H1 (cell line): Measurements from ENCODE around the gene OTUB1. TPM values are rescaled to one million over a fixed set of nuclear protein-coding genes. Genes with fewer than 3 reads are reported as not detected.

Experiments used
- ATF3 ChIP-seq: IDR thresholded peaks from 2 replicates; pipeline ENCODE4 v1.6.1; 2011; ENCODE audit warnings: low read depth, mild to moderate bottlenecking, low read length; ENCODE audit not compliant: insufficient read depth
- BACH1 ChIP-seq: IDR thresholded peaks from 2 replicates; pipeline ENCODE4 v1.6.1; 2012; ENCODE audit warnings: low read length, improper control_type of control experiment
- POU5F1 ChIP-seq: IDR thresholded peaks from 2 replicates; pipeline ENCODE4 v1.6.1; 2011; ENCODE audit warnings: low read depth, mild to moderate bottlenecking, low read length, moderate library complexity
- SIRT6 ChIP-seq: IDR thresholded peaks from one replicate; pipeline ENCODE4 v1.7.1; 2012; ENCODE audit warnings: low read length, inconsistent platforms
- SP2 ChIP-seq: IDR thresholded peaks from 2 replicates; pipeline ENCODE4 v1.6.1; 2012; ENCODE audit warnings: mild to moderate bottlenecking, low read length, inconsistent platforms
- SP4 ChIP-seq: IDR thresholded peaks from 2 replicates; pipeline ENCODE4 v1.6.1; 2012; ENCODE audit warnings: low read length, inconsistent platforms
- USF2 ChIP-seq: IDR thresholded peaks from 2 replicates; pipeline ENCODE4 v1.6.1; 2011; ENCODE audit warnings: low read length, improper control_type of control experiment
- polyA plus RNA-seq, 7 experiments: library from polyadenylated mRNA; depleted of rRNA in 3 of 7; stranded (reverse) in 5 of 7; unstranded in 2 of 7; fragments of >200 nt in 5 of 7; fragments of 200-250 nt in 2 of 7; gene quantifications; 1 replicate in 5 of 7; 2 replicates in 1 of 7; 4 replicates in 1 of 7; pipeline versions ENCODE4 v1.2.1 to v1.2.3, GENCODE V29; 2011 to 2013; ENCODE audit warnings: missing spikeins in 2 of 7, mixed read lengths in 2 of 7
- total RNA-seq: library from RNA; stranded (reverse); fragmentation: NEBNext Ultra II Directional; extraction: Animal tissue kit (Norgen Biotek cat#: 25700); gene quantifications from 2 replicates; pipeline ENCODE4 v1.2.1, GENCODE V29; 2021
- TF ChIP-seq, protein P1 (sequence below): fragments of 300-600 bp; sonication (generic); IDR thresholded peaks from 2 replicates; pipeline ENCODE4 v1.7.1; 2012; ENCODE audit warnings: low read length, moderate library complexity, mild to moderate bottlenecking, inconsistent platforms; ENCODE audit not compliant: insufficient replicate concordance
- TF ChIP-seq, protein P2 (sequence below): IDR thresholded peaks from 2 replicates; pipeline ENCODE4 v1.6.1; 2012; ENCODE audit warnings: inconsistent platforms

The OTUB1 gene
- total and polyA plus RNA-seq, 2 of the 8 experiments (the other 6 are each of a cell fraction or from before 2014, with no cell fraction given) = 110 to 274 TPM

DNA sequence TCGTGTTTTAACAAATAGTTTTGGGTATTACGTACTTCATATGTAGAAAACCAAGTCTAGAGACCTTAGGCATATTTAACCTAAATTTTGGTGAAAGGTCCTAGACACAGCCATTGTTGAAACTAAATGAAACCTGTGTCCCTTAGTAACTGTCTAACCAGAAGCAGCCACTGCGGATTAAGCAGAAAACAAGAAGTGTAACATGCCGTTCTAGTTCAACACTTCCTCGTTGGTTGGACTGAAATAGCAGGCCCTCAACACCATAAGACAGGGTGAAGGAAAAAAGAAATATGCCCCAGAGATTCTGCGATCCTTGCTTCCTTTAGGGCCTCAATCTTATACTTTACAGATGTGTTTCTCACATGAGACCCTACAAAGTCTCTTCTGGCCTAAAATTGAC, 45.5 kb upstream of the OTUB1 start (continued):
- TF ChIP-seq, protein P1, sequence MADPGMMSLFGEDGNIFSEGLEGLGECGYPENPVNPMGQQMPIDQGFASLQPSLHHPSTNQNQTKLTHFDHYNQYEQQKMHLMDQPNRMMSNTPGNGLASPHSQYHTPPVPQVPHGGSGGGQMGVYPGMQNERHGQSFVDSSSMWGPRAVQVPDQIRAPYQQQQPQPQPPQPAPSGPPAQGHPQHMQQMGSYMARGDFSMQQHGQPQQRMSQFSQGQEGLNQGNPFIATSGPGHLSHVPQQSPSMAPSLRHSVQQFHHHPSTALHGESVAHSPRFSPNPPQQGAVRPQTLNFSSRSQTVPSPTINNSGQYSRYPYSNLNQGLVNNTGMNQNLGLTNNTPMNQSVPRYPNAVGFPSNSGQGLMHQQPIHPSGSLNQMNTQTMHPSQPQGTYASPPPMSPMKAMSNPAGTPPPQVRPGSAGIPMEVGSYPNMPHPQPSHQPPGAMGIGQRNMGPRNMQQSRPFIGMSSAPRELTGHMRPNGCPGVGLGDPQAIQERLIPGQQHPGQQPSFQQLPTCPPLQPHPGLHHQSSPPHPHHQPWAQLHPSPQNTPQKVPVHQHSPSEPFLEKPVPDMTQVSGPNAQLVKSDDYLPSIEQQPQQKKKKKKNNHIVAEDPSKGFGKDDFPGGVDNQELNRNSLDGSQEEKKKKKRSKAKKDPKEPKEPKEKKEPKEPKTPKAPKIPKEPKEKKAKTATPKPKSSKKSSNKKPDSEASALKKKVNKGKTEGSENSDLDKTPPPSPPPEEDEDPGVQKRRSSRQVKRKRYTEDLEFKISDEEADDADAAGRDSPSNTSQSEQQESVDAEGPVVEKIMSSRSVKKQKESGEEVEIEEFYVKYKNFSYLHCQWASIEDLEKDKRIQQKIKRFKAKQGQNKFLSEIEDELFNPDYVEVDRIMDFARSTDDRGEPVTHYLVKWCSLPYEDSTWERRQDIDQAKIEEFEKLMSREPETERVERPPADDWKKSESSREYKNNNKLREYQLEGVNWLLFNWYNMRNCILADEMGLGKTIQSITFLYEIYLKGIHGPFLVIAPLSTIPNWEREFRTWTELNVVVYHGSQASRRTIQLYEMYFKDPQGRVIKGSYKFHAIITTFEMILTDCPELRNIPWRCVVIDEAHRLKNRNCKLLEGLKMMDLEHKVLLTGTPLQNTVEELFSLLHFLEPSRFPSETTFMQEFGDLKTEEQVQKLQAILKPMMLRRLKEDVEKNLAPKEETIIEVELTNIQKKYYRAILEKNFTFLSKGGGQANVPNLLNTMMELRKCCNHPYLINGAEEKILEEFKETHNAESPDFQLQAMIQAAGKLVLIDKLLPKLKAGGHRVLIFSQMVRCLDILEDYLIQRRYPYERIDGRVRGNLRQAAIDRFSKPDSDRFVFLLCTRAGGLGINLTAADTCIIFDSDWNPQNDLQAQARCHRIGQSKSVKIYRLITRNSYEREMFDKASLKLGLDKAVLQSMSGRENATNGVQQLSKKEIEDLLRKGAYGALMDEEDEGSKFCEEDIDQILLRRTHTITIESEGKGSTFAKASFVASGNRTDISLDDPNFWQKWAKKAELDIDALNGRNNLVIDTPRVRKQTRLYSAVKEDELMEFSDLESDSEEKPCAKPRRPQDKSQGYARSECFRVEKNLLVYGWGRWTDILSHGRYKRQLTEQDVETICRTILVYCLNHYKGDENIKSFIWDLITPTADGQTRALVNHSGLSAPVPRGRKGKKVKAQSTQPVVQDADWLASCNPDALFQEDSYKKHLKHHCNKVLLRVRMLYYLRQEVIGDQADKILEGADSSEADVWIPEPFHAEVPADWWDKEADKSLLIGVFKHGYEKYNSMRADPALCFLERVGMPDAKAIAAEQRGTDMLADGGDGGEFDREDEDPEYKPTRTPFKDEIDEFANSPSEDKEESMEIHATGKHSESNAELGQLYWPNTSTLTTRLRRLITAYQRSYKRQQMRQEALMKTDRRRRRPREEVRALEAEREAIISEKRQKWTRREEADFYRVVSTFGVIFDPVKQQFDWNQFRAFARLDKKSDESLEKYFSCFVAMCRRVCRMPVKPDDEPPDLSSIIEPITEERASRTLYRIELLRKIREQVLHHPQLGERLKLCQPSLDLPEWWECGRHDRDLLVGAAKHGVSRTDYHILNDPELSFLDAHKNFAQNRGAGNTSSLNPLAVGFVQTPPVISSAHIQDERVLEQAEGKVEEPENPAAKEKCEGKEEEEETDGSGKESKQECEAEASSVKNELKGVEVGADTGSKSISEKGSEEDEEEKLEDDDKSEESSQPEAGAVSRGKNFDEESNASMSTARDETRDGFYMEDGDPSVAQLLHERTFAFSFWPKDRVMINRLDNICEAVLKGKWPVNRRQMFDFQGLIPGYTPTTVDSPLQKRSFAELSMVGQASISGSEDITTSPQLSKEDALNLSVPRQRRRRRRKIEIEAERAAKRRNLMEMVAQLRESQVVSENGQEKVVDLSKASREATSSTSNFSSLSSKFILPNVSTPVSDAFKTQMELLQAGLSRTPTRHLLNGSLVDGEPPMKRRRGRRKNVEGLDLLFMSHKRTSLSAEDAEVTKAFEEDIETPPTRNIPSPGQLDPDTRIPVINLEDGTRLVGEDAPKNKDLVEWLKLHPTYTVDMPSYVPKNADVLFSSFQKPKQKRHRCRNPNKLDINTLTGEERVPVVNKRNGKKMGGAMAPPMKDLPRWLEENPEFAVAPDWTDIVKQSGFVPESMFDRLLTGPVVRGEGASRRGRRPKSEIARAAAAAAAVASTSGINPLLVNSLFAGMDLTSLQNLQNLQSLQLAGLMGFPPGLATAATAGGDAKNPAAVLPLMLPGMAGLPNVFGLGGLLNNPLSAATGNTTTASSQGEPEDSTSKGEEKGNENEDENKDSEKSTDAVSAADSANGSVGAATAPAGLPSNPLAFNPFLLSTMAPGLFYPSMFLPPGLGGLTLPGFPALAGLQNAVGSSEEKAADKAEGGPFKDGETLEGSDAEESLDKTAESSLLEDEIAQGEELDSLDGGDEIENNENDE = no peak
- TF ChIP-seq ATF3 (no peak), SP2 (no peak), USF2 (no peak), SP4 (no peak), SIRT6 (no peak), POU5F1 (no peak), BACH1 (no peak)
- TF ChIP-seq, protein P2, sequence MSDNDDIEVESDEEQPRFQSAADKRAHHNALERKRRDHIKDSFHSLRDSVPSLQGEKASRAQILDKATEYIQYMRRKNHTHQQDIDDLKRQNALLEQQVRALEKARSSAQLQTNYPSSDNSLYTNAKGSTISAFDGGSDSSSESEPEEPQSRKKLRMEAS = no peak
